H9 (cell line): Measurements from ENCODE around the gene ADCY5. TPM values are rescaled to one million over a fixed set of nuclear protein-coding genes. Genes with fewer than 3 reads are reported as not detected.

Source experiments
- DNase-seq: peaks from one replicate; pipeline ENCODE4 v3.0.0-alpha.2; 2017
- H2AFZ ChIP-seq: one replicate; pipeline ENCODE4 v1.6.1; 2013; ENCODE audit warnings: mild to moderate bottlenecking, low read length, control low read depth, moderate library complexity
- H2AK5ac ChIP-seq: 2 replicates; pipeline ENCODE4 v1.6.1; 2013; ENCODE audit warnings: low read length, control low read depth, mixed read lengths; ENCODE audit not compliant: insufficient read length
- H2BK120ac ChIP-seq: one replicate; pipeline ENCODE4 v1.6.1; 2013; ENCODE audit warnings: low read depth, mild to moderate bottlenecking, low read length, control low read depth, inconsistent platforms; ENCODE audit not compliant: poor library complexity, severe bottlenecking
- H2BK12ac ChIP-seq: 2 replicates; pipeline ENCODE4 v1.6.1; 2013; ENCODE audit warnings: low read length, control low read depth, mixed read lengths, low read depth; ENCODE audit not compliant: insufficient read length
- H2BK15ac ChIP-seq: 2 replicates; pipeline ENCODE4 v1.6.1; 2013; ENCODE audit warnings: low read depth, low read length, control low read depth
- H2BK20ac ChIP-seq: one replicate; pipeline ENCODE4 v1.6.1; 2013; ENCODE audit warnings: low read depth, mild to moderate bottlenecking, low read length, control low read depth, inconsistent platforms; ENCODE audit not compliant: poor library complexity, severe bottlenecking
- H2BK5ac ChIP-seq: 2 replicates; pipeline ENCODE4 v1.6.1; 2013; ENCODE audit warnings: low read length, control low read depth, mixed read lengths; ENCODE audit not compliant: insufficient read length
- H3K14ac ChIP-seq: 2 replicates; pipeline ENCODE4 v1.6.1; 2013; ENCODE audit warnings: low read length, control low read depth; ENCODE audit not compliant: insufficient read depth
- H3K18ac ChIP-seq: 2 replicates; pipeline ENCODE4 v1.6.1; 2013; ENCODE audit warnings: low read depth, mild to moderate bottlenecking, mixed read lengths, low read length, control low read depth; ENCODE audit not compliant: insufficient read length
- H3K23ac ChIP-seq: 2 replicates; pipeline ENCODE4 v1.6.1; 2013; ENCODE audit warnings: low read length, control low read depth, mixed read lengths, low read depth; ENCODE audit not compliant: insufficient read length
- H3K23me2 ChIP-seq: 2 replicates; pipeline ENCODE4 v1.6.1; 2013; ENCODE audit warnings: low read depth, mild to moderate bottlenecking, mixed read lengths, low read length, control low read depth; ENCODE audit not compliant: insufficient read length, poor library complexity, severe bottlenecking
- H3K27ac ChIP-seq: 2 replicates; pipeline ENCODE4 v1.5.1; 2013; ENCODE audit warnings: low read length, control low read depth, mixed read lengths, low read depth; ENCODE audit not compliant: insufficient read length
- H3K27me3 ChIP-seq: 2 replicates; pipeline ENCODE4 v1.6.1; 2013; ENCODE audit warnings: low read length, control low read depth, inconsistent platforms; ENCODE audit not compliant: insufficient read depth
- H3K4ac ChIP-seq: 2 replicates; pipeline ENCODE4 v1.6.1; 2013; ENCODE audit warnings: low read depth, mild to moderate bottlenecking, control low read depth, inconsistent platforms, low read length, moderate library complexity
- H3K4me1 ChIP-seq: 2 replicates; pipeline ENCODE4 v1.6.1; 2013; ENCODE audit warnings: low read length, control low read depth, inconsistent platforms; ENCODE audit not compliant: insufficient read depth
- H3K4me2 ChIP-seq: 2 replicates; pipeline ENCODE4 v1.6.1; 2013; ENCODE audit warnings: low read length, control low read depth, mixed read lengths; ENCODE audit not compliant: insufficient read length, insufficient read depth
- H3K56ac ChIP-seq: 2 replicates; pipeline ENCODE4 v1.6.1; 2013; ENCODE audit warnings: low read depth, mild to moderate bottlenecking, mixed read lengths, low read length, control low read depth; ENCODE audit not compliant: insufficient read length
- H3K79me1 ChIP-seq: 2 replicates; pipeline ENCODE4 v1.6.1; 2013; ENCODE audit warnings: low read depth, mild to moderate bottlenecking, moderate library complexity, low read length, control low read depth, inconsistent platforms; ENCODE audit not compliant: insufficient read depth, poor library complexity, severe bottlenecking
- H3K79me2 ChIP-seq: 2 replicates; pipeline ENCODE4 v1.6.1; 2013; ENCODE audit warnings: low read length, control low read depth, inconsistent platforms; ENCODE audit not compliant: insufficient read depth
- H3K9ac ChIP-seq: 2 replicates; pipeline ENCODE4 v1.6.1; 2013; ENCODE audit warnings: low read length, control low read depth, mixed read lengths; ENCODE audit not compliant: insufficient read length; ENCODE audit errors: extremely low read depth
- H3K9me3 ChIP-seq: one replicate; pipeline ENCODE4 v1.6.1; 2013; ENCODE audit warnings: low read depth, low read length, inconsistent platforms; ENCODE audit not compliant: control insufficient read depth
- H3T11ph ChIP-seq: one replicate; pipeline ENCODE4 v1.6.1; 2013; ENCODE audit warnings: mild to moderate bottlenecking, low read length, control low read depth, inconsistent platforms
- H4K20me1 ChIP-seq: one replicate; pipeline ENCODE4 v1.6.1; 2013; ENCODE audit not compliant: control insufficient read depth, insufficient read length, insufficient read depth
- H4K5ac ChIP-seq: 2 replicates; pipeline ENCODE4 v1.6.1; 2013; ENCODE audit warnings: low read depth, mild to moderate bottlenecking, mixed read lengths, low read length, control low read depth; ENCODE audit not compliant: insufficient read length
- H4K8ac ChIP-seq: replicated peaks from 2 replicates; pipeline ENCODE4 v1.6.1; 2013; ENCODE audit warnings: low read length, control low read depth, mixed read lengths, low read depth; ENCODE audit not compliant: insufficient read length
- H4K91ac ChIP-seq: 2 replicates; pipeline ENCODE4 v1.6.1; 2013; ENCODE audit warnings: low read depth, mild to moderate bottlenecking, moderate library complexity, mixed read lengths, low read length, control low read depth; ENCODE audit not compliant: insufficient read length
- H3K27ac Mint-ChIP-seq, 3 experiments: 2 replicates in 2 of 3; 3 replicates in 1 of 3; pipeline ENCODE4 v1.8.0; 2020 to 2021; ENCODE audit warnings: mixed read lengths in 3 of 3, mild to moderate bottlenecking in 1 of 3, moderate library complexity in 1 of 3
- H3K27me3 Mint-ChIP-seq: 2 replicates; pipeline ENCODE4 v1.8.0; 2021; ENCODE audit warnings: low read depth, mild to moderate bottlenecking, moderate library complexity, mixed read lengths
- H3K36me3 Mint-ChIP-seq, 3 experiments: 2 replicates in 2 of 3; 3 replicates in 1 of 3; pipeline ENCODE4 v1.8.0; 2020 to 2021; ENCODE audit warnings: low read depth in 3 of 3, mixed read lengths in 3 of 3; ENCODE audit not compliant: insufficient read depth in 1 of 3
- H3K4me1 Mint-ChIP-seq, 2 experiments: 2 replicates each; pipeline ENCODE4 v1.8.0; 2020; ENCODE audit warnings: mixed read lengths in 2 of 2
- H3K4me3 Mint-ChIP-seq, 2 experiments: 2 replicates in 1 of 2; 3 replicates in 1 of 2; pipeline ENCODE4 v1.8.0; 2020 to 2021; ENCODE audit warnings: mild to moderate bottlenecking in 2 of 2, mixed read lengths in 2 of 2, moderate library complexity in 1 of 2
- H3K9me3 Mint-ChIP-seq, 2 experiments: 2 replicates in 1 of 2; 3 replicates in 1 of 2; pipeline ENCODE4 v1.8.0; 2020; ENCODE audit warnings: mild to moderate bottlenecking in 2 of 2, mixed read lengths in 2 of 2, moderate library complexity in 1 of 2
- WGBS: extraction: QIAGEN DNeasy Blood & Tissue Kit; methylation state at CpG from one replicate; pipeline ENCODE4 v1.1.7; 2013; ENCODE audit warnings: missing lambda C conversion rate, low lambda C conversion rate, mixed read lengths; ENCODE audit not compliant: insufficient read length; ENCODE audit errors: extremely low coverage; 5-methylcytosine and 5-hydroxymethylcytosine counted together
- total RNA-seq: library from RNA; stranded (reverse); gene quantifications from 2 replicates; pipeline ENCODE4 v1.2.1, GENCODE V29; 2021
- TF ChIP-seq, protein P1 (sequence below): fragments of 200-600 bp; sonication (generic); conservative IDR thresholded peaks from 3 replicates; pipeline ENCODE4 v1.8.0; 2021; ENCODE audit warnings: antibody characterized with exemption, mild to moderate bottlenecking

The ADCY5 gene
- total RNA-seq, 1 experiment from 2014 or later = 5.0 TPM

DNA sequence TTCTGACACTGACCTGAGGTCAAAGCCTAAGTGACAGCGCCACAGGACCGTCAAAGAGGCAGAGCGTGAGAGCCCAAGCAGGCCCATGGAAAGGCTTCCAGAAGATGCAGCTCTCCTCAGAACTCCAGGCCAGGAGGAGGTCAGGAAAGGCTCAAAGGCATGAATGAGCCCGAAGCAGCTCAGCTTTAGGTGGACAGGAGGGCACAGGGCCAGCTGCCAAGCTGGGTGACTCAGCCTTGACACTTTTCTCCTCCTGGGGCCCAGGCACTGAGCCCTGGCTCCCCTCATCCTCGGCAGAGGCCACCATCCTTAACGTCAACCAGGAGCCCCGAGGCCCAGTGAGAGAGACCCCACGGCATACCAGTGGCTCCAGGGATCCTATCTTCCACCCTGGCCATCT, 62.9 kb downstream of the ADCY5 start:
- peak overlapping the region in 1 of 3 experiments; percentile 54; a peak in 3 of 7 replicates for H3K27ac Mint-ChIP-seq
- no peak overlapping the region for H3K4me2 ChIP-seq

More for the DNA sequence above, 62.9 kb downstream of the ADCY5 start:
- no peak for DNase-seq
- H3K14ac ChIP-seq = peak overlapping the region; percentile 33; the same call in 1 of the 2 replicates
- no peaks in the 10 kb centered on the region for H3K23me2 ChIP-seq
- Mint-ChIP-seq H3K4me3 (no peak overlapping the region), H3K4me1 (peaks cover 27 to 31% of the 10 kb centered on the region in 2 experiments), H3K36me3 (no peaks in the 10 kb centered on the region), H3K27me3 (peaks cover 7% of the 10 kb centered on the region), H3K9me3 (no peaks in the 10 kb centered on the region; a peak in 1 of 5 replicates)
- H4K20me1 ChIP-seq = no peaks in the 10 kb centered on the region
- no peak overlapping the region for H4K8ac ChIP-seq
- no peaks in the 10 kb centered on the region for H3K79me2 ChIP-seq
- H2AFZ ChIP-seq = no peak overlapping the region
- no peak overlapping the region for H3K27ac ChIP-seq
- TF ChIP-seq, protein P1, sequence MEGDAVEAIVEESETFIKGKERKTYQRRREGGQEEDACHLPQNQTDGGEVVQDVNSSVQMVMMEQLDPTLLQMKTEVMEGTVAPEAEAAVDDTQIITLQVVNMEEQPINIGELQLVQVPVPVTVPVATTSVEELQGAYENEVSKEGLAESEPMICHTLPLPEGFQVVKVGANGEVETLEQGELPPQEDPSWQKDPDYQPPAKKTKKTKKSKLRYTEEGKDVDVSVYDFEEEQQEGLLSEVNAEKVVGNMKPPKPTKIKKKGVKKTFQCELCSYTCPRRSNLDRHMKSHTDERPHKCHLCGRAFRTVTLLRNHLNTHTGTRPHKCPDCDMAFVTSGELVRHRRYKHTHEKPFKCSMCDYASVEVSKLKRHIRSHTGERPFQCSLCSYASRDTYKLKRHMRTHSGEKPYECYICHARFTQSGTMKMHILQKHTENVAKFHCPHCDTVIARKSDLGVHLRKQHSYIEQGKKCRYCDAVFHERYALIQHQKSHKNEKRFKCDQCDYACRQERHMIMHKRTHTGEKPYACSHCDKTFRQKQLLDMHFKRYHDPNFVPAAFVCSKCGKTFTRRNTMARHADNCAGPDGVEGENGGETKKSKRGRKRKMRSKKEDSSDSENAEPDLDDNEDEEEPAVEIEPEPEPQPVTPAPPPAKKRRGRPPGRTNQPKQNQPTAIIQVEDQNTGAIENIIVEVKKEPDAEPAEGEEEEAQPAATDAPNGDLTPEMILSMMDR = no peak
- H4K5ac ChIP-seq = no peak overlapping the region
- no peak overlapping the region for H3K56ac ChIP-seq
- H3K23ac ChIP-seq = no peak overlapping the region
- H3K79me1 ChIP-seq = no peaks in the 10 kb centered on the region
- H2BK120ac ChIP-seq = no peak overlapping the region
- H3K4me1 ChIP-seq = peaks cover 2% of the 10 kb centered on the region; the same call in 1 of the 2 replicates
- no peaks in the 10 kb centered on the region for H3K27me3 ChIP-seq
- no peak overlapping the region for H2BK15ac ChIP-seq
- no CpG with 5 or more reads among the region's 8 CpGs for WGBS
- H3T11ph ChIP-seq = no peak overlapping the region
- H2BK12ac ChIP-seq = no peak overlapping the region
- no peak overlapping the region for H4K91ac ChIP-seq
- H2BK20ac ChIP-seq = no peak overlapping the region
- no peak overlapping the region for H2AK5ac ChIP-seq
- H2BK5ac ChIP-seq = no peak overlapping the region
- no peak overlapping the region for H3K4ac ChIP-seq
- no peak overlapping the region for H3K18ac ChIP-seq
- H3K9me3 ChIP-seq = no peaks in the 10 kb centered on the region
- H3K9ac ChIP-seq = no peak overlapping the region
